ENCODE data around the gene TGM1.
A peak's percentile ranks its signal among the peaks of the same experiment; 100 is the strongest.
"Not testable (repeated sequence)": the region's sequence is repeated elsewhere in the genome, so short reads cannot be mapped to it uniquely, and the experiment has no call there.

Gene TGM1

DNA sequence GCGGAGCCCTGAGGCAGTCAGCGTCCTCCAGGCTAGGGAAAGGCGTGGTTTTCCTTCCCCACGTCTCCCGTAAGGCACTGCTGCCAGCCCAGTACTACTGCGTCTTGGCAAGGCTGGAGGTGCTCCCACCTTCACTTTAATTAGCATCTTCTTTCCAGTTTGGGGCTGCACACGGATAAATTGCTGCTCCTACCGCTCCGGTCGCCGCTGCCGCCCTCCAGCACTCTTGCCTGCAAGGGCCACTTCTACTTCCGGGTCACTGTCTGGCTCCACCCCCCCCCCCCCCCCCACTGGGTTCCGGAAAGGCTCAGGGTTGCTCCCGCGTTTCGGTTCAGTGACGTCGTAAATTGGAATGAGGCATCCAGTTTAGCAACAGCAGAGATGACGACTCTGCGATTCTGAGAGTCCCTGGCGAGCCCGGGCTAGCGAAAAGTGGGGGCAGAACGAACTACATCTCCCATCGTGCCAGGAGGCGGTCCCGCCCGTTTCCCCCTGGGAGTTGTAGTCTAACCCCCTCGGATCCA lies 30.8 kb downstream of the TGM1 start, which contains the start of gene NEDD8:
NEDD8 (minus strand) TSS at position 247 of the 524 bp plus-strand sequence; CDS start at position 147, 100 bp downstream.
- peak; percentile 91 for DNase-seq

DNA sequence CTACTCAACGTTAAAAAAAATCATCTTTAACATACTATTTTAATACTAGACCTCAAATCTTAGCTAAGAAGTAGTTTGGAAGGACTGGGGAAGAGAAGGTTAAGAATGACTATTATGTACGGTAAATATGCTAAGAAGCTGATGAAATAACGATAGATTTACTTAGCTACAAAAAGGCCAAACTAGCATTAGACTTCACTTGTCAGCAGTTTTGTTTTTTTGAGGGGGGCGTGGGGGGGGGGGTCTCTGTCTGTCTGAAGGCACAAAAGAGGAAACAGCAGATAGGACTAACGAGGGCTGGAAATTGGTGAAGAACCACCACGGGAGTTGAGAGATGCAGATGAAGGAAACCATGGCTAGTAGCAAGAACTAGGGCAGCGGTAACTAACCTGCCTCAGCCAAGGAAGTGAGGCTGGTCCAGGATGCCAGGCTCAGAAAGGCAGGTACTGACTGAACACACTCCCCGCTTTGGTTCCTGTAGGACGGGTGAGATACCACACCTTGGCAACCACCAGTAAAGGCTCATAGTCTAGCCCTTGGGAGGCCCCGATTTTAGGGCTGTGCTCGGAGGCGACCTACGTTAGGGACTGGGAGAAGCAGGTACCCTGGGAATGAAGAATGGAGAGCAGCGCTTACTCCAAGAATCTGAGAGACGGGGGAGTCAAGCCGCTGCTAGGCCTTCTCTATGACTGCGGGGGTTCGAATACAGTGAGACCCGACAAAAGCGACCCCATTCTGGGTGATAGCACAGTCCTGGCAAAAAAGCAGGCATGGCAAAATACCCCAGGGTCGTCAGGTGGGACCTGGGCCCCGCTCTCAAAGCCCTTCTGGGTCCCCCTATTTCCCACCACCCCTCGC lies 31.5 kb downstream of the TGM1 start:
- DNase-seq, result no peak

DNA sequence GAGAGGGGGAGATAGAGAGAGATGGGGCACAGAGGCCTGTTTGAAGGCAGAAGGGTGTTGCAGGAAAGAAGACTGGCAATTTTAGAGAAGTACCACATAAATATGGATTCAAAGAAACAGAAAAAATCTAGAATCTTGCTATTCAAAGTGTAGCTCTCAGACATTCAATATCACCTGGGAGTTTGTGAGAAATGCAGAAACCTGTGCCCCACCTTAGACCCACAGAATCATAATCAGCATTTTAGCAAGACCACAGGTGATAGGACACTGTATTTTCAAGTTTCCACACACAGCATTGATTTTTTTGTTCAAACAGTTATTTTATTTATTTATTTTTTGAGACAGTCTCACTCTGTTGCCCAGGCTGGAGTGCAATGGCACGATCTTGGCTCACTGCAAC lies 34.1 kb downstream of the TGM1 start:
- DNase-seq, result no peak

DNA sequence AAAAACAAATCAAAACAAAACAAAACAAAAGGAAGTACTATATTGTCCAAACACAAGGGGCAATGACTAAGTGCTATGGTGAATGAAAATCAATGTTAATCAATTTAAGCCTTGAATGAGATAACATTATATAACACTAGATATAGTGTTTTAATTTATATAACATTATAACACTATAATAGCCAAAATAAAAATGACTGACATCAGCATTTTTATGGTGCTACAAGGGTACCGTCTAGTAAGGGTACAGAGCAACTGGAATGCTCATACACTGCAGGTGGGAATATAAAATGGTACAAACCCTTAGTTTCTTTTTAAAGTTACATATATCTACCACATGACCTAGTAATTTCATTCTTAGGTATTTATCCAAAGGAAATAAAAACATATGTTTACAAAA lies 36.5 kb downstream of the TGM1 start:
- DNase-seq, result no peak

DNA sequence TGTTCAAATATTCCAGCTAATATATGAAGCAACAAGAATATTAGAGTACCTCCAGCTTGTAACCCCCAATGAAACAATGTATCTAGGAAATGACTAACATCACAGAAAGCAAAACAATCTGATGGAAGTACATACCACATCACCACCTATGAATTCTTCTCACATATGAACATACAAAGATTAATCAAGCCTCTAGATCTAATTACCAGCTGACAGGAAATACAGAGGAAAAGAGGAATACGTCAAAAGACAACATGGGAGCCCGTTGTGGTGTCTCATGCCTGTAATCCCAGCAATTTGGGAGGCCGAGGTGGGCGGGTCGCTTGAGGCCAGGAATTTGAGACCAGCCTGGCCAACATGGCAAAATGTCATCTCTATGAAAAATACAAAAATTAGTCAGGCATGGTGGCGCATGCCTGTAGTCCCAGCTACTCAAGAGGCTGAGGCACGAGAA lies 38.3 kb downstream of the TGM1 start:
- no peak for DNase-seq

DNA sequence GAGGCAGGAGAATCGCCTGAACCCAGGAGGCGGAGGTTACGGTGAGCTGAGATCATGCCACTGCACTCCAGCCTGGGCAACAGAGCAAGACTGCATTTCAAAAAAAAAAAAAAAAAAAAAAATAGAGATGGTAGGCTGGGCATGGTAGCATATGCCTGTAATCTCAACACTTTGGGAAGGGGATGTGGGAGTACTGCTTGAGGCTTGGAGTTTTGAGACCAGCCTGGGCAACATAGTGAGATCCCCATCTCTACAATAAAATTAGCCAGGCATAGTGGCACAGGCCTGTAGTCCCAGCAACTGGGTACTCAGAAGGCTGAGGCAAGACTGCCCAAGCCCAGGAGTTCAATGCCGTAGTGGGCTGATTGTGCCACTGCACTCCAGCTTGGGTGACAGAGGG lies 40.0 kb downstream of the TGM1 start:
- not testable (repeated sequence) for DNase-seq

DNA sequence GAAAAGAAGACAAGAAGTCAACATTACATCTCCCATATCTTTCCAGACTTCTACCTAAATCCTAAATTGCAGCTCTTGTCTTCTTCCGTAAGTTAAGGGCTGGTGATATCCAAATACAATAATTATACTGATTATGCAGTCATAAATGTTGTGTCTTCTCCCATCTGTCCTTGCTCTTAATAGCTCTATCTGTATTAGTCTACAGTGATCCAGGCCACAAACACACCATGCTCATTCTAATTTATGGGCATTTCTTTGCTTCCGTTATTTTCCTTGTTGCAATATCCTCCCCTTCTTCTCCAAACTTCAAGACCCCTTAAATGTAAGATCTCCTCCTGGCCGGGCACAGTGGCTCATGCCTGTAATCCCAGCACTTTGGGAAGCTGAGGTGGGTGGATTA lies 43.5 kb downstream of the TGM1 start:
- DNase-seq, result no peak

DNA sequence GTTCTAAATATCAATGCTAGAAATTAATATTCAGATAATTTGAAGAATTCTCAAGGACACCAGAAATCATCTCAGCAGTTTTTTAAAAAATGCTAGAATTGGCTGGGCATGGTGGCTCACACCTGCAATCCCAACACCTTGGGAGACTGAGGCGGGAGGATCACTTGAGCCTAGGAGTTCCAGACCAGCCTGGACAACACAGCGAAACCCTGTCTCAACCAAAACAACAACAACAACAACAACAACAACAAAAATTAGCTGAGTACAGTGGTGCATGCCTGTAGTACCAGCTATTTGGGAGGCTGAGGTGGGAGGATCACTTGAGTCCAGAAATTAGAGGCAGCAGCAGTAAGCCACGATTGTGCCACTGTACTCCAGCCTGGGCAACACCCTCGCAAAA lies 43.9 kb downstream of the TGM1 start:
- no peak for DNase-seq

DNA sequence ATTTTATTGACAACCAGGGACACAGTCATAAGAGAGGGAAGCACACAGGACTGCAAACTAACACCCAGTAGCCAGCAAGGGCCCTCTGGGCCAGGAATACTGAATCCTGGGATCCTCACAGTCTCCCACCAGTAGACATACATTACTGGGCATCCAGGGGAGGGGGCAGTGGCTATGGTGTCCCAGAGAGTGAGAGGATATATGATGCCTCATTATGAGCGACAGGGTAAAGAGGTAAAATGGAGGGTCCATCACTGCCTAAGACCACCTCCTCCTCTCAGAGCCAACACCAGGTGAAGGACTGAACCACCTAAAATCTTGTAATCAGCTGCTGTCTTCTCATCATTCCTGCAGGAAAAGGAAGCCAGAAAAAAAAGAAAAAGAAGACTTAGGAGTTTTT lies 46.1 kb downstream of the TGM1 start:
- not testable (repeated sequence) for DNase-seq

DNA sequence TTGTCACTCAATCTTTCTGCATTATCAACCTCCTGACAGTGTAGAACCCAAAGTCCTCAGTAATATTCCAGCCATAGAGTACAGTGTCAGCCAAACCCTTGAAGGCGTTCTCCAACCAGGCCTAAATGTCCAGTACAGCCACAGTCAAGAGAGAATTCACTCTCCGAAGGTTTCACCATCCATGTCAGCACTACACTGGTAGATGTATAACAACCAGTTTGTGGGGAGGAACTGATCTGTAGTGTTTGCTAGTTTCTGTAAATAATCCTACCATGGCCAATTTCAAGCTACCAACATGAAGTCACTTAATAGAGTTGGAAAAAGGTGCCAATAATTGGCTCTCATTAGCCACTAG lies 46.7 kb downstream of the TGM1 start:
- no peak for DNase-seq

DNA sequence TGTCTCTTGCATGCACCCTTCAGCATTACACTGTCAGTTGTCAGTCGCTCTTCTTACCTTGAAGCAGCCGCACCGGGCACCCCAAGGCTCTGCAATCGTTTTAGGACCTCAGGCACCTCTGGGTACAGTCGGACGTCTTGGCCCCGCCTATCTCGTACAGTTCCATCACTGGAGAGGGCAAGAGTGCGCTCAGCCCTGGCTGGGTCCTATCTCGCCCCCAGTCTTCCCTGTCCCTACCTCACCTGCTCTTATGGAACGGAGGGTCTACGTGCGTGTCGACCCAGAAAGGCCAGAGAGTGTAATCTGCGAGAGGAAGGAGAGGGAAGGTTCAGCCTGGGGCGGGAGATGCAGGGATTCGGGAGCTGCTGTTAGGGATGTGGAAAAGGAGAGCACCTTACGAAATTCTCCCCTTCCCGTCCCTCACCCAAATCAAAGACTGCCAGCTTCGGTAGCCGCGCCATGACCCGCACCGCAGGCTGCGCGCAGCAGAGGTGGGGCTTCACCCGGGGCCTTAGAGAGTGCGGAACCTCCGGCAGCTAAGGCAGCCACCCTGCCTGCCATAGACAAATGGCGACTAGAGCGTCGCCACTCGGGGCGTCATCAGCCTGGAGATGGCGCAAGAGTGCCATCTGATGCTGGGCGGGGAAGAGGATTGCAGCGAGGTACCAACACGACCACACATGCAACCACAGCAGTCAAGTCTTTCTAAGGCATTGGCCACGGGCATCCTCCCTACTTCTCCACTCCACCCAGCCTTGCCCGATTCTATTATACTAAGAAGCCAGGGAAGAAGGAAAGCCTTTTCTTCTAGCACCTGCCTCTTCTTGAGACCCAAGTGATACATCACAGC lies 47.3 kb downstream of the TGM1 start, which contains the start of gene MDP1:
MDP1 (minus strand) TSS at position 572 of the 850 bp plus-strand sequence; CDS start at position 461, 111 bp downstream.
- DNase-seq, result peak; percentile 85

DNA sequence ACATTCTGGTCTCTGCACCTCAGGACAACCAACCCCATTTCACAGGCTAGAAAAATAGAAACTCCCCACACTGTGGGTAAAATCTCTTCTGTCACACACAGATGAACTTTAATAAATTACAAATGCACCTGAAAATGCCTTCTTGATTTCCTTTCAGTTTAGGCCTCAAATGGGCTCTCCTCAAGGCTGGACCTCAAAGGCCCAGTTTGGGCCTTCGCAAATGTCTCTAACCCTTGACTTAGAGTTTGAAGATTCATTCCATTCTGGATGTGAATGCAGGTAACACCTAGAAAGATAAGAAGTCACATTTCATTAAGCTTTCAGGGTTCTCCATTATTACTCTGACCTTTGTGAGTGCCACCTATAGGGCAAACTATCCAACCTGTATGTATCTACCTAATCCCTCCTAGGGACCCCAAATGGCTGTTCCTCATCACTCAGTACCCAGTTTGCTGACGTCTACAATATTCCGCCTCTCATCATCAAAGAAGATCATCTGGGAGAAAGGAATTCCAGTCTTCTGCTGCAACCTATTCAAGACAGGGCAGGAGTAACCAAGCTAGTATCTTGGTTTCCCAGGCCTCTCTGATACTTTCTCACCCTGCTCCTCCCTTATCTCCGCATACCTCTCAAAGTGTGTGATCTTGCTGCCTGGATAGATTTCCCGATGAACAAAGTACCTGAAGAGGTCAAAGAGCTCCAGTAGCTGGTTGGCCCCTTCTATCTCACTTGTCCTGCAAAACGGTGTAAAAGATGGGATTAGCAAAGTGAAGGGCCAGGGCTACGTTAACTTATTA lies 48.9 kb downstream of the TGM1 start:
- no peak for DNase-seq

DNA sequence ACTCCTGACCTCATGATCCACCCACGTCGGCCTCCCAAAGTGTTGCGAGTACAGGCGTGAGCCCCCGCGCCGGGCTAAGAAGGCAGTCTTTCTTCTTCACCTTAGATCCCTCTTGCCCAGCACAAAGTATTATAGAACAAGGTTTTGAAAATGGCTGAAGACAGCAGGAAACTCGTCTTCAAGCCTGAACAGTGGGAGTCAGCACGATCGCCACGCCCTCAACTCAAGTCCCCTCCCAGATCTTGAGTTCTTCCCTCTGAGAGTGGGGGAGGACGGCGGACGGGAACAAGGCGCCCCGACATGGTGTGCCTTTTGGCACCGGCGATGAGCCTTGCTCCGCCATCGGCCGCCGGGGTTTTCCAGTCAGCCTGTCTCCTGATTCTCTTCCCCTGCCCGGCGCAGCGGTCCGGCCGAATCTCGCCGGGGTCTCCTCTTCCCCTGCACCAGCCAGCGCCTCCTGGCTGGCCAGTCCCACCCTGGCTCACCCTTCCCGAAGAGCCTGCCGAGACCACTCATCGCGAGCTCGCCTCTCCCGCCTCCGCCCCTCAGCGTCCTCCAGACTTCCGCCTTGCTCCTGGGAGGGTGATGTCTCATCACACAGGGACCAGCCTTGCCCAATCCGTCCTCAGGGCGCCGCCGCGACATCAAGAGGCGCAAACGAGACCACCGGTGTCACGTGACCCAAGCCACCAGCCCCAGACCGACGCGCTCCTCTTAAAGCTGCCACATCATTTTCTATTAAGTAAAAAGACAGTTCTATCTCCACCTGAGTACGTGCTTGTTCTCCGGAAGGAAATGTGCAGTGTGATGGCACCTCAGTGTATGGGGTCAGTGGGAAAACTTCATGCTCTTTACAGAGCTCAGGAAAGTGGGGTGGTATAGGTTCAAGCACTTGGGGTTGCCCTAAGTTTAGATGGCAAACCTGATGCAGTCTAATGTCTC lies 49.8 kb downstream of the TGM1 start, which contains the start of gene CHMP4A:
CHMP4A (minus strand) TSS at position 565 of the 942 bp plus-strand sequence; CDS start at position 516, 49 bp downstream.
- peak; percentile 95 for DNase-seq

DNA sequence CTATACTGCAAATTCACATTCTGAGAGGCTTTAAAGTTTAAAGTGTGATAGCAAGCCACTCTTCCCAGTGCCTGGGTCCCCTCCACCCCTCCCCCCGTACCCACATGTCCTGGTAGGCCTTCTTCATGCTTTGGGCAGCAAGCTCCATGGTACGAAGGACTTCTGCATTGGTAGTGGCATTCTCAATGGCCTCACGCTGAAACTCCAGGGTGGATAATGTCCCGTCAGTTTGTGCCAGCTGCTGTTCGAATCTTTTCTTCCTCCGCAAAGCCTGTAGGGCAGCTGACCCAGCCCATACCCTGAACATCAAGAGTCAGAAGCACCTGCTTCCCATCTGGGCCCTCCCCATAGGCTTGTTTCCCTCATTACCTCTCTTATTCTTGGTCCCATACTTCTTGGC lies 51.7 kb downstream of the TGM1 start:
- no peak for DNase-seq

DNA sequence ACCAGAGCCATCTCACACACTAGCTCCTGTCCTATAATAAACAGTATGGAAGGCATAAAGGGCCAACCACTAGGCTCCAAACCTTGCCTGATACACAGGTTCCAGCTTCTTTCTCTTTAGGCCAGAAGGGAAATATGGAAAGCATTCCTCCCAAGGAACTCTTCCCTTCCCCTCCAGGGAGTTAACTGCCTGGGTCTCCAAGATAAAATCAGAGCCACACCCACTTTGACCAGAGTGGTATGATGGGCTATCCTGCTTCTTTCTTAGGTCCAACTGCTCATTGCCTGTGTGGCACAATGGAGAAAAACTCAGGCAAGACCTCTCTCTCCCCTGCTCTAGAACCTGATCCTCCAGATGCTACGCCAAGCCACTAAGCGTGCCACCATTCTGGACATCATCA lies 55.4 kb downstream of the TGM1 start:
- DNase-seq, result no peak

DNA sequence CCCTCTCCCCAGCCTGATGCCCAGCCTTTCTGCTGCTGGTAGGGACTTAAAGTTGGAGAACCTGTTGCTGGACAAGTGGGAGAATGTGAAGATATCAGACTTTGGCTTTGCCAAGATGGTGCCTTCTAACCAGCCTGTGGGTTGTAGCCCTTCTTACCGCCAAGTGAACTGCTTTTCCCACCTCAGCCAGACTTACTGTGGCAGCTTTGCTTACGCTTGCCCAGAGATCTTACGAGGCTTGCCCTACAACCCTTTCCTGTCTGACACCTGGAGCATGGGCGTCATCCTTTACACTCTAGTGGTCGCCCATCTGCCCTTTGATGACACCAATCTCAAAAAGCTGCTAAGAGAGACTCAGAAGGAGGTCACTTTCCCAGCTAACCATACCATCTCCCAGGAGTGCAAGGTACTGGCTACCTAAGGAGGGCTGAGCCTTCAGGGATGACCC lies 55.8 kb downstream of the TGM1 start:
- DNase-seq, result no peak

DNA sequence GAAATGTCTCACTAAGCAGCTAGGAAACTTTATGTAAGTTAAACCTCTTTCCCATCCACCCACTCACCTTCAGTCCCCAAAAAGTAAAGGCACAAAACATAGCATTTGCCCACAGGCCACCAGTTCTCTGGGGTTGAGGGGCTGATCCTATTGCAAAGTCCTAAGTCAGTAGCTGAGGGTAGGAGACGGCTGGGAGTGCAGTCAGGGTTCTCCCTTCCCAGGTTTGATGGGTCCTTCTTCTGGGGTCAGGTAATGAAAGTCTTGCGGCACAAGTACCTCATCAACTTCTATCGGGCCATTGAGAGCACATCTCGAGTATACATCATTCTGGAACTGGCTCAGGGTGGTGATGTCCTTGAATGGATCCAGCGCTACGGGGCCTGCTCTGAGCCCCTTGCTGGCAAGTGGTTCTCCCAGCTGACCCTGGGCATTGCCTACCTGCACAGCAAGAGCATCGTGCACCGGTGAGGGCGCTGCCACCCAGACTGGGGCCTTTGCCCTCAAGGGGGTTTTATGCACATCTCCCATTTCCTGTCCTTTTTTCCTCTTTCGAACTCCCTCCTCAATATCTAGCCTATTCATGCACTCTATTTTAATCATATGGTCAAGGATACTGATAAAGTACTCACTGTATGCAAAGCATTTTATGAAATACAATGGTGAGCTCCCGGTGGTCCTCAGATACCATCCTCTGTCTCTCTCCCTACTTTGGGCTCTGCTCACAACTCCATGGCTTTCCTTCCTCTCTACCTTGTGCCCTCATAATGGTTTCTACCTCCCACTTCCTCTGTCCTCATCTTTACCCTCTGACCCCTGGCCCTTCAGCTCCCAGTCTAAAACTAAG lies 56.5 kb downstream of the TGM1 start:
- no peak for DNase-seq

DNA sequence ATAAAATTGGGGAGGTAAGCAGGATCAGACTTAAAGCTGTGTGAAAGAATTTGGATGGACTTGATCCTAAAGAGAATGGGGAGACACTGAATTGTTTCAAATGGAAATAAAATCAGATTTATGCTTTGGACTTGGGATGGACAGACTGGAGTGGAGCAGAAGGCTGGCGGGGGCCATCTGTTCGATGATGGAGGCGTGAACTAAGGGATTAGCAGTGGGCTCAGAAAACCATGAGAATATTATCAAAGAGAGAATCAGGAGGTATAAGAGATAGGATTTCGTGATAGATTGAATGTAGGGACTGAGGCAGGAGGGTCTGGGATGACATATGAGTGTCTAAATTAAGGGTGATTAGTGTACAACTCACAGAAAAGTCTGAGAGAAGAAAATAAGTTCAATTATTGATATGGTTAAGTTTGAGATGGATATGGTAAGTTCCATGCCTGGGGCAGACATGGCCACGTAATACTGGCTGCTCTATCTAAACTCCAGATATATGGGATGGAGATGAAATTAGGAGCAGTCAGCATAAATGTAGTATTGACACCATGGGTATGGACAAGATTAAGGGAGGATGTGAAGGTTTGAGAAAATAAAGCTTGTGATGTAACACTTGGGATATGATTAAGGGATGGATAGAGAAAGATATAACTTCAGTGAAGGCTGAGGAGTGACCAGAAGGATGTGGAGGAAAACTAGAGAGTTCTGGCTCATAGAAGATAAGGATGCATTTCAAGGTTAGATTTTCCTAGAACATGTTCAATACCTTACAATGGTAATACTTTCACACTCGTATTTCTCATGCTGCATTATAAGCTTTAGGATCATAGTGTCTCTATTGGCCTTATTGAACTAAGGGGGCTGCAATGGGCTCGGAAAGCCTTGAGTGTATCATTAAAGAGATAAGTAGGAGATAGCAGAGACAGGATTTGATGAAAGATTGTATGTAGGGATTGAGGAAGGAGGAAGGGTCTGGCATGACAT lies 58.5 kb downstream of the TGM1 start:
- DNase-seq, result no peak
